Fibroblast of mammary gland (primary cell): Measurements from ENCODE around the gene TRIM62.

ENCODE experiments used
- DNase-seq: peaks from one replicate; pipeline ENCODE4 v3.0.0-alpha.2; 2010; ENCODE audit warnings: low read depth
- H3K4me3 ChIP-seq: 2 replicates; pipeline ENCODE4 v1.5.1; 2011; ENCODE audit warnings: low read depth, mild to moderate bottlenecking, low read length, moderate library complexity; ENCODE audit not compliant: control insufficient read depth
- CTCF ChIP-seq: conservative IDR thresholded peaks from 2 replicates; pipeline ENCODE4 v1.5.1; 2011; ENCODE audit warnings: low read depth, low read length, inconsistent platforms; ENCODE audit not compliant: control insufficient read depth, insufficient read depth

Gene TRIM62

GRCh38 chr1:33176887-33177286, 5.0 kb downstream of the TRIM62 start:
- no peak for DNase-seq
- H3K4me3 ChIP-seq: no peak overlapping the region
- no peak for TF ChIP-seq CTCF

GRCh38 chr1:33176362-33176850, 5.4 kb downstream of the TRIM62 start:
- DNase-seq: peak; percentile 54
- no peak for TF ChIP-seq CTCF
- no peak overlapping the region for H3K4me3 ChIP-seq

- no peak for TF ChIP-seq CTCF
- no peak for DNase-seq
- no peak overlapping the region for H3K4me3 ChIP-seq
Measured at GRCh38 chr1:33175865-33176264, 6.0 kb downstream of the TRIM62 start.

DNA sequence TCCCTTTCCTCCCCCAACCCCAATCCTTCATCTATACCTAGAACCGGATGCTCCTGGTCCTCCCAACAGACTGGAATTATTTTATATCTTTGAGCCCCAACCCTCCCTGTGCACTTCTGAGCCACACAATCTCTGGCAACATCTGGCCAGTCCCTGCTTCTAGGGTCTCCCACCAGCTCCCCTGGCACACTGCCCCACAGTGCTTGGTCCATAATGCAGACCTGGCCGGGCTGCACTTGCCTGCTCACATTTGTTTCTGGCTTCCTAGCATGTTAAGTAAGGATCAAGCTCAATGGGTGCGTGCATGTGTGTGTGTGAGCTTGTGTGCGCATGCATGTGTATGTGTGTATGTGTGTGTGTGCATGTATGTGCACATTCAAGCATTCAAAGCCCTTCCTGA, 8.8 kb downstream of the TRIM62 start:
- H3K4me3 ChIP-seq: no peak overlapping the region
- DNase-seq: no peak
- no peak for TF ChIP-seq CTCF

- H3K4me3 ChIP-seq: no peak overlapping the region
- TF ChIP-seq CTCF: no peak
- DNase-seq: no peak
Measured at GRCh38 chr1:33171977-33172813, 9.6 kb downstream of the TRIM62 start.

- no peak for DNase-seq
- no peak overlapping the region for H3K4me3 ChIP-seq
- TF ChIP-seq CTCF: no peak
Measured at GRCh38 chr1:33170351-33171274, 11.2 kb downstream of the TRIM62 start.
